ENCODE measurements around the gene IL1R1.

The IL1R1 gene

GRCh38 chr2:102137138-102137537 lies 5.4 kb upstream of the IL1R1 start:
- DNase-seq (ENCODE audit: insufficient read length, low spot score) (no peak), FAIRE-seq (no peak)

GRCh38 chr2:102138331-102138730 lies 4.2 kb upstream of the IL1R1 start:
- DNase-seq (ENCODE audit: insufficient read length, low spot score) (no peak), FAIRE-seq (no peak)

DNA sequence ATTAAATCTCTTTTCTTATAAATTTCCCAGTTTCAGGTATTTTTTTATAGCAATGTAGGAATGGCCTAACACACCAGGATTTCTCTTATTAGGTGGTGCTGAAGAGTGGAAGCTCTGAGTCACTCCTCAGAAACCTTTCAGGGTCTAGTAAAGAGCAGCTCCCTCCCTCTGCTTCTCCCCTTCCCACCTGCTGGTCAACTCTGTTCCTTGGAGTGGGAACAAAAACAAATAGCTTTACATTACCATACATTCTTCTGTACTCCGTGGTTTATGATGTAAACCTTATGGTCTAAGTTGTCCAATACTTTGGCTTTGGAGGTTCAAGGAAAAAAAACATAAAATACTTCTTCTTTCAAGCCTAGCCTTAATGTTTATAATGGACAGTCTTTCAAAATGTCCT lies 2.7 kb upstream of the IL1R1 start:
- FAIRE-seq: no peak
- DNase-seq (ENCODE audit: insufficient read length, low spot score): no peak

DNA sequence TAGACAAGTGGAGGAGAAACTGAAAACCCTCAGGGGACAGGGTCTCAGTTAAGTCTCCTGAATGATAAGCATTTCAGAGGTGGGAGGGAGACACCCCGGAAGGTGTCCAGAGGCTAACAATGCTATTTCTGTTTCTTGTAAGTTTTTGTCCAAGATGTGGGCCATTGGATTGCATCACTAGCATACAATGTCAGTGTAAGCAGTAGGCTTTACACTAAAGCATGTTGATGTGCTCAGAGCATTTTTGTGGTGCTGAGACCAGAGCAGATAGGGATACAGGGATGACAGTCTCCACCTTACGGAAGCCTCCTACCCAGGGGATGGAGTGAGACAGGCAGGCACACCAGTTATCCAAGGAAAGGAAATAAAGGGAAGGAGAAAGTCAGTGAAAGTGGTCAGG lies 2.2 kb upstream of the IL1R1 start:
- DNase-seq (ENCODE audit: insufficient read length, low spot score): no peak
- FAIRE-seq: no peak

- DNase-seq (ENCODE audit: insufficient read length, low spot score) (no peak), FAIRE-seq (no peak)
These were observed 1.3 kb upstream of the IL1R1 start for GRCh38 chr2:102141011-102141943.

DNA sequence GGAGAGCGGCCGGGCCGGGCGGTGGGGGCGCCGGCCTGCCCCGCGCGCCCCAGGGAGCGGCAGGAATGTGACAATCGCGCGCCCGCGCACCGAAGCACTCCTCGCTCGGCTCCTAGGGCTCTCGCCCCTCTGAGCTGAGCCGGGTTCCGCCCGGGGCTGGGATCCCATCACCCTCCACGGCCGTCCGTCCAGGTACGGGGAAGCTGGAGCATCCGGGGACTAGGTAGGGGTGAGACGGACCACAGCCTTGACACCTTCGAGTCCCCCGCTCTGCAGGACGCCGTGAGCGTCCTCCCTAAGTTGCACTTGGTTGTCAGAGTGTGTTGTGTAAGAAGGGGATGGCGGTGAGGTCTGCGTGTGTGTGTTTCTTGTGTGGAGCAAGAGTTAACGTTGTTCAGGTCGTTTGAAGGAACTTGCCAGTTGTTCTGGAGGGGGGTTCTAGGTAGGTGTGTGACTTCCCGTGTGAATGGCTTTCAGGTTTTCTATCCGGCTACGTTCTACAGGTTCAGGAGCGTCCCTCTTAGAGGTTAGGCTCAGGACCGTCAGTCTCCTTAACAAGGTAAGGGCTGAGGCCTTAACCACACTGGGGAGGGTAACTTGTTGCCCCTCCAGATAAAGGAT lies 393 bp downstream of the IL1R1 start:
- DNase-seq (ENCODE audit: insufficient read length, low spot score) (no peak), FAIRE-seq (no peak)

GRCh38 chr2:102143450-102143985 lies 972 bp downstream of the IL1R1 start:
- FAIRE-seq (no peak), DNase-seq (ENCODE audit: insufficient read length, low spot score) (no peak)

- no peak for FAIRE-seq
- no peak for DNase-seq (ENCODE audit: insufficient read length, low spot score)
These were observed 1.6 kb downstream of the IL1R1 start for GRCh38 chr2:102144128-102144527.

DNA sequence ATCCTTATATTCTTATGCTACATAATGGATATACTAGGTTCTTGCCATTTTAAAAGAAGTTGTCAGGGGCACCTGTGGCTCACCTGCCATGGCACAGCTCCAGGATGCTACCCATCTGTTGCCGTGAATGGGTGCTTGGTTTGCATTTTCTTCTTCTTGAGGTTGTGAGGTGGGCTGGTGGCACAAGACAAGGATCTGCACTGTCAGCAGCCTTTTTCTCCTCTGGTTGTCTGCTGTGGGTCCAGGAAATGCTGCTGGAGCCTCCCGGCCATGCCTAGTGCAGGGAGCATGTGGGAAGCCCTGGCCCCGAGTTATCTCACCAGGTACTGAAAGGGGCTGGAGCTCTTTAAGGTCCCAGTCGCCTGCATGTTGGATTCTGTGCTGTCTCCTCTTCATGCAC lies 2.6 kb downstream of the IL1R1 start:
- no peak for DNase-seq (ENCODE audit: insufficient read length, low spot score)
- no peak for FAIRE-seq

DNA sequence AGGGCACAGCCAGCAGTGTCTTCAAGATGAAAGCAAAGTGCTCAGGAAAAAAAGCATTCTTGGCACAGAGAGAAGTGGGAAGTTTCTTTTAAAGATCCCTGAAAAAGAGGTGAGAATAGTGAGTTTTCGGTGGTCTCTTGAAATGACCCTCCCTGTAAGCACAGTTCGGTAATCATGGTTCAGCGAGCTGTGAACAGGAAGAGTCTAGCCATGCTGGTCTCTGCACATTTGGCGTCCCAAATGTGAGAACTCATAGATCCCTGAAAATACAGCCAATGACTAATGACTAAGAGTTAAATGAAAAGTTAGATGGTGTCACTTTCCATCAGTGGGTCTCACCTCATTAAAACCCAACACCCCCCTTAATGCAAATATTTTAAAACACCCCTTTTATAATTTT lies 3.4 kb downstream of the IL1R1 start:
- DNase-seq (ENCODE audit: insufficient read length, low spot score) (no peak), FAIRE-seq (no peak)

DNA sequence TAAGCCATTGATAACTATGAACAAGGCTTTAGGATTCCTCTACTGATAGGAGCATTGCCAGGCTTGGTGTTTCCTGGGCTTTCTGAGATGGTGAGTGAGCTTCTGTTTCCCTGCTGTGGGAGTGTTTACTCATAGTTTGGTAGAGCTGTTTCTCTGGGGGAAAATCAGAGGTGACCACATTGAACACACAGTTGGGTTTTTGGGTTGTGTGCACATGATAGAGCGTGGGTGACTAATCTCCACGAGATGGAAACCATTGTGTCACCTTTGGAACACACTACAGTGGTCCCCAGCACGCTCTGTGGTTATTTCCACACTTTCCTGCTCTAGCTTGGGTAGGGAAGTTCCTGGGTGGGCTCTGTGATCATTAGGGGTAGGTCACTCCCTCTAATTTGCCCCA lies 5.4 kb downstream of the IL1R1 start:
- DNase-seq (ENCODE audit: insufficient read length, low spot score) (no peak), FAIRE-seq (no peak)

DNA sequence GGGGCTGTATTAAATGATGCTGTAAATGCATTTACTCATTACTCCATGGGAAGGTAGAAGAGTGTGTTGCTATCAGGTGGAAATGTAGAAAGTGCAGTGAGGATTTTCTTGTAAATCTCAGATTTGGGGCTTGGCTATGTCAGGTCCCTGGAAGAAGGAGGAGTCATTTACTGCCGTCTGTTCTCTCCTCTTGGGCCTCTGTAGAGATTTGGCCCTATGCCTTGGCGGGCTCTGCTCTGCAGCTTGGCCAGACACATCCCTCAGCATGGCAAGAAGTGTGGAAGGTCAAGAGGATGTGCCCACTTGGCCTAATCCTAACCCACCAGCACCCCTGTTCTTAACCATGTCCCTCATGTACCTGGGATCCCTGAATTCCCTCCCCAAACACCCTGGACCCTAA lies 6.7 kb downstream of the IL1R1 start:
- no peak for FAIRE-seq
- DNase-seq (ENCODE audit: insufficient read length, low spot score): no peak

GRCh38 chr2:102149644-102150455 lies 7.3 kb downstream of the IL1R1 start:
- FAIRE-seq (no peak), DNase-seq (ENCODE audit: insufficient read length, low spot score) (no peak)

DNA sequence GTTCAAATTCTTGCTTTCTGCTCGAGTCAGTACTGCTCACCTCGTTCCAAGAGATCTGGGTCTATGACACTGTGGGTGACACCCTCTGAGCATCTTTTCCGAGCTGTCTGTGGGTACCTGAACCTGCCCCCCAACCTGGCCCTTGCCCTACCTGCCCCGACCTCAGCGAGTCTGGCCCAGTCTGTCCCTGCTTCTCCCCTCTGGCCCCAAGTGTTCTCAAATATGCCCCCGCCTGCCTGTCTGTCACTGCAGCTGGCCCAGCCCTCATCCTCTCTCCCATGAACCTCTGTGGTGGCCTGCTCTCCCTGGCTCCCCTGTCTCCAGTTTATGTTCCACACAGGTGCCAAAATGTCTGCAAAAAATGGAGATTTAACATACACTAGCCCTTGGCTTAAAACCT lies 11.8 kb downstream of the IL1R1 start:
- no peak for DNase-seq (ENCODE audit: insufficient read length, low spot score)
- FAIRE-seq: no peak

- DNase-seq (ENCODE audit: insufficient read length, low spot score) (no peak), FAIRE-seq (no peak)
These were observed 12.6 kb downstream of the IL1R1 start for GRCh38 chr2:102154946-102155702.

GRCh38 chr2:102155703-102156515 lies 13.4 kb downstream of the IL1R1 start:
- DNase-seq (ENCODE audit: insufficient read length, low spot score): no peak
- FAIRE-seq: no peak

DNA sequence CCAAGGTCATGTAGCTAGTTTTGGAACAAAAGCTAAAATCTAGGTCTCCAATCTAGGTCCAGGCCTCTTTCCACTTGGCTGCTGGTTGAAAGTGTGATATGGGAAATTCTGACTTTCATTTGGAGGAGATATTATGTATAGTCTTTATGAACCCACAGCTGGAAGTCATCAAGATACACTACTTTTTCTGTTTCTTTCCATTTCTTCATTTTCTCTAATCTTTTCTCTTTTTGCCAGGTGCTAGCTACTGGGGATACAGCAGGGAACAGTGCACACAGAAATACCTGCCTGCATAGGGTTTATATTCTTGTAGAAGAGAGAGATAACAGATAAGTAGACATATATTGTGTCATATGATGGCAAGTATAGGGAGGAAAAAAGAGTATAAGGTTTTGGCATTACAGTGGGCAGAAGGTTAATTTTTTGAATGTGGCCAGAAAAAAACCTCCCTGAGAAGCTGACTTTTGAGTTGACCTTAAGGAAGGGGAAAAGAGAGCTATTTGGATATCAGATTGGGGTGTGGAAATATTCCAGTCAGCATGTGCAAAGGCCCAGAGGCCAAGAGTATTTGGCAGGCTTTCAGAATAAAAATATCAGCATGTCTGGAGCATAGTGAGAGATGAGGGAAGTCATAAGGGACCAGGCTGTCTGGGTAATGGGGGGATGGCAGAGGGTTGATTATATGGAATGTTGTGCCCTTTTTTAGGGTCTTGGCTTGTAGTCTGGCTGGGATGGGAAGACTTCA lies 15.6 kb downstream of the IL1R1 start:
- FAIRE-seq: no peak
- DNase-seq (ENCODE audit: insufficient read length, low spot score): no peak

DNA sequence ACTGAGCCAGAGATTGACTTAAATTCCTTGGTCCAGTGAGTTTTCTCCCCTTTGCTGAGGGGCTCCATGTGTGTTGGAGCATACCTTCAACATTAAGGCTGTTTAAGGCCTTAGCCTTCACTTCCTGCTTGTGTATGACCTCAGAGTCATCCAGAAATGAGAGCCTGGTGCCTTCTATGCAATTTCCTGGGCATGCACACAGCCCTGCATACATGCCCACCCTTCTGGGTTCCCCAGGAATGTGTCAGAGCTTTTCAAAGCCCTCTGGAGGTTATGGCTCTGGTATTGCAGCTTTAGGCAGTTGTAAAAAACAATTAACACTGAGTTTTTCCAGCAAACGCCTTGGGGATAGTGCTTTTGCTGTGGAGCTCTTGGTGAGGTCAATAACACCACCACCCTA lies 16.7 kb downstream of the IL1R1 start:
- FAIRE-seq: no peak
- no peak for DNase-seq (ENCODE audit: insufficient read length, low spot score)

Measured in HTR-8/SVneo (cell line).